ENCODE data around the gene AJAP1.

The AJAP1 gene

DNA sequence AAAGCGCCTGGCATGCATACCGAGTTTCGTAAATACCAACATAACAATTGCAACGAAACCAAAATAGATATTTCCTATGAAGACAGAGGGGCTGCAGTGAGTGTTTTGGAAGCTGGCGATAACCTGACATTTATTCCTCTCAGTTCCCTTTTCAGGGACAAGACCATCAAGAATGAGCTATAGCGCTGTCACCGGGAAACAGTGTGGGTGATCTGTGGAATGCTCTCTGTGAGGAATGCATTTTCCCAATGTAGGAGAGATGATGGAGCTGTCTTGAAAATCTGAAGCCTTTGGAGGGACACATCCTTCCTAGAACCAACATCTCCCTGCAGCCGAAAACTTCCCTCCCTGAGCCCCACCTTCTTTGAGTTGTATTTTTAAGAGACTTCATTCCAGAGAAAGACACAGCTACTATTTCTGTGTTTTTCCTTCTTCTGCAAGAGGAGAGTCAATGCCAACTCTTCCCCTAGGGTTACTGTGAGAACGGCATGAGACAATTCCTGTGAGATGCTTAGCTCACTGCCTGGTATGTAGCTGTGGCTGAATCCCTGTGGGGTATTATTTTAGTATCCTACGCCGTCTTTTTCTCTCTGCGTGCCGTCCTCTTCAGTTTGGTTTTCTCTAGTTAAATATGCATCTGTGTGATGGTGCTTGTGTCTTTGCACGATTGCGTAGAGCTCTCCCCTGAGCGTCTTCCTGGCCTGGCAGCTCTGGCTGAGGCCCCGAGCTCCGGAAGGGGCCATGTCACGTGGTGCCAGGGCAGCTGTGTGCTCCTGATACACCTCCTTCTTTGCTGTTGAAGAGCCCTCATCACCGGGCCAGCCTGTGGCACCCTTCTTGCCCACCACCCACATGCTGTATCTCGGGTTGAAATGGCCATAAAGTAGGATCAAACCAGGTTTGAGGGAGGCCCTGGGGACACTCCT, 45.2 kb downstream of the AJAP1 start:
- DNase-seq (ENCODE audit: low spot score): no peak
- no peak overlapping the region for H3K4me3 ChIP-seq
- TF ChIP-seq CTCF (IDR thresholded peaks at IDR 0.05): no peak
- no peak overlapping the region for H3K27ac ChIP-seq

- Histone ChIP-seq H3K4me3 (no peak overlapping the region), H3K27ac (no peak overlapping the region)
- DNase-seq (ENCODE audit: low spot score): no peak
- TF ChIP-seq CTCF (IDR thresholded peaks at IDR 0.05): no peak
These were observed 46.4 kb downstream of the AJAP1 start for GRCh38 chr1:4700801-4701200.

- DNase-seq (ENCODE audit: low spot score): no peak
- Histone ChIP-seq H3K4me3 (no peak overlapping the region), H3K27ac (no peak overlapping the region)
- no peak for TF ChIP-seq CTCF (IDR thresholded peaks at IDR 0.05)
These were observed 46.9 kb downstream of the AJAP1 start for GRCh38 chr1:4701276-4701675.

- no peak overlapping the region for H3K4me3 ChIP-seq
- DNase-seq (ENCODE audit: low spot score): no peak
- H3K27ac ChIP-seq: no peak overlapping the region
- TF ChIP-seq CTCF (IDR thresholded peaks at IDR 0.05): no peak
These were observed 48.1 kb downstream of the AJAP1 start for GRCh38 chr1:4702464-4702863.

DNA sequence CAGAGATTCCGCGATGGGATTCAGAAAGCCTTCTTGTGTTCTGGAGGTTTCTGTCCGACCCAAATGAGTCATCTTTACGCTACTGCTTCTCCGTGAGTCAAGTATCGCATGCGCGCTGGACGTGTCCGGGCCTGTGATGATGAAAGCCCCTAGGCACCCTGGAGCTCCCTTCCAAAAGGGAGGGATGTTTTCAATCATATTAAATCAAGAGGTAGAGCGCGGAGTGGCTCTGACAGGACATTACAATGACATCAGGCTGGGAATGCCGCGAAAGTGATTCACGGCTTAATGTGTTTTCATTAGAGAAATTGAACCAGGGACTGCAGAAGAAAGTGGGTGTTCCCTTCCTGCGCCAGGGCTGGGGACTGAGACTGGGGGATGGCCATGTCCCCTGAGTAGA, 48.5 kb downstream of the AJAP1 start:
- no peak for DNase-seq (ENCODE audit: low spot score)
- no peak overlapping the region for H3K27ac ChIP-seq
- no peak overlapping the region for H3K4me3 ChIP-seq
- TF ChIP-seq CTCF (IDR thresholded peaks at IDR 0.05): no peak

GRCh38 chr1:4703646-4704045, 49.2 kb downstream of the AJAP1 start:
- H3K4me3 ChIP-seq: no peak overlapping the region
- H3K27ac ChIP-seq: no peak overlapping the region
- no peak for DNase-seq (ENCODE audit: low spot score)
- no peak for TF ChIP-seq CTCF (IDR thresholded peaks at IDR 0.05)

Data from coronary artery (tissue), 2 donors.